Measurements from ENCODE around the gene SMYD2. TPM values are rescaled to one million over a fixed set of nuclear protein-coding genes. Genes with fewer than 3 reads are reported as not detected.
"Not testable (repeated sequence)": the region's sequence is repeated elsewhere in the genome, so short reads cannot be mapped to it uniquely, and the experiment has no call there.

The SMYD2 gene
- total and polyA plus RNA-seq, 3 donors from 2014 or later = 73.9 to 89.4 (median 75.5) TPM

- peak; percentile 55 for DNase-seq
- H3K27me3 ChIP-seq = no peaks in the 10 kb centered on the region
- TF ChIP-seq CTCF (IDR thresholded peaks at IDR 0.05) = peak in 1 of 3 experiments; percentile 12
- no peak for TF ChIP-seq POLR2A (IDR thresholded peaks at IDR 0.05)
- WGBS, 2 donors = 33 to 37% methylated on average over 3 of the region's 3 CpGs
- no peak overlapping the region for H3K4me3 ChIP-seq
- no peaks in the 10 kb centered on the region for H3K36me3 ChIP-seq (ENCODE audit: low read depth, missing control alignments)
- H3K27ac ChIP-seq = no peak overlapping the region
- H3K4me1 ChIP-seq = no peaks in the 10 kb centered on the region
- intact Hi-C loops (cut with DNase I; ENCODE audit: low total_unique reads) = no loop called here
- no peaks in the 10 kb centered on the region for H3K9me3 ChIP-seq
These were observed 9.6 kb upstream of the SMYD2 start for GRCh38 chr1:214271174-214271858.

- no peaks in the 10 kb centered on the region for H3K27me3 ChIP-seq
These were observed 8.8 kb upstream of the SMYD2 start for GRCh38 chr1:214271995-214272731.

GRCh38 chr1:214272964-214273533 is 7.9 kb upstream of the SMYD2 start:
- Histone ChIP-seq H3K27ac (no peak overlapping the region), H3K36me3 (ENCODE audit: low read depth, missing control alignments) (no peaks in the 10 kb centered on the region), H3K27me3 (no peaks in the 10 kb centered on the region), H3K4me3 (no peak overlapping the region), H3K4me1 (no peaks in the 10 kb centered on the region), H3K9me3 (no peaks in the 10 kb centered on the region)
- intact Hi-C loops (cut with DNase I; ENCODE audit: low total_unique reads) = no loop called here
- WGBS, 2 donors = 78 to 82% methylated on average over 2 of the region's 2 CpGs
- TF ChIP-seq POLR2A (IDR thresholded peaks at IDR 0.05) (no peak), CTCF (IDR thresholded peaks at IDR 0.05) (no peak)
- DNase-seq = no peak

More at GRCh38 chr1:214271995-214272731, 8.8 kb upstream of the SMYD2 start:
- H3K36me3 ChIP-seq (ENCODE audit: low read depth, missing control alignments) = no peaks in the 10 kb centered on the region
- 42 to 62% methylated on average over 4 of the region's 4 CpGs for WGBS, 2 donors
- intact Hi-C loops (cut with DNase I; ENCODE audit: low total_unique reads) = no loop called here
- H3K27ac ChIP-seq = no peak overlapping the region
- TF ChIP-seq CTCF (IDR thresholded peaks at IDR 0.05) = no peak
- TF ChIP-seq POLR2A (IDR thresholded peaks at IDR 0.05) = no peak
- no peak for DNase-seq
- no peaks in the 10 kb centered on the region for H3K4me1 ChIP-seq
- H3K4me3 ChIP-seq = no peak overlapping the region
- no peaks in the 10 kb centered on the region for H3K9me3 ChIP-seq

- intact Hi-C loops (cut with DNase I; ENCODE audit: low total_unique reads); H3K4me3 ChIP-seq; H3K9me3 ChIP-seq; H3K27me3 ChIP-seq; DNase-seq; H3K36me3 ChIP-seq (ENCODE audit: low read depth, missing control alignments); H3K27ac ChIP-seq: not testable (repeated sequence)
- peaks cover 11% of the 10 kb centered on the region for H3K4me1 ChIP-seq
- WGBS, 2 donors = 81 to 97% methylated on average over 4 of the region's 4 CpGs
These were observed 5.3 kb upstream of the SMYD2 start for GRCh38 chr1:214275700-214276099.

- no peak overlapping the region for H3K27ac ChIP-seq
- H3K36me3 ChIP-seq (ENCODE audit: low read depth, missing control alignments) = no peaks in the 10 kb centered on the region
- H3K4me1 ChIP-seq = peaks cover 14% of the 10 kb centered on the region
- TF ChIP-seq CTCF (IDR thresholded peaks at IDR 0.05) = no peak
- TF ChIP-seq POLR2A (IDR thresholded peaks at IDR 0.05) = no peak
- no peaks in the 10 kb centered on the region for H3K27me3 ChIP-seq
- no peaks in the 10 kb centered on the region for H3K9me3 ChIP-seq
- no peak for DNase-seq
- intact Hi-C loops (cut with DNase I; ENCODE audit: low total_unique reads) = no loop called here
- 64 to 73% methylated on average over 1 of the region's 1 CpG for WGBS, 2 donors
- no peak overlapping the region for H3K4me3 ChIP-seq
These were observed 4.2 kb upstream of the SMYD2 start for GRCh38 chr1:214276786-214277185.

All from testis (tissue), 3 donors.